Occipital lobe (tissue), 2 donors: ENCODE measurements around the gene MPRIP. TPM values are rescaled to one million over a fixed set of nuclear protein-coding genes. Genes with fewer than 3 reads are reported as not detected.
A peak's percentile ranks its signal among the peaks of the same experiment; 100 is the strongest.

Source experiments
- DNase-seq: peaks from one replicate; lab custom pipeline; 2025; lab: John Stamatoyannopoulos, UW
- total RNA-seq: library from RNA; depleted of rRNA; stranded (reverse); fragments of >200 nt; gene quantifications from one replicate; pipeline ENCODE4 v1.2.3, GENCODE V29; 2014

The MPRIP gene
- total RNA-seq, 1 donor from 2014 or later, result 126 TPM

DNA sequence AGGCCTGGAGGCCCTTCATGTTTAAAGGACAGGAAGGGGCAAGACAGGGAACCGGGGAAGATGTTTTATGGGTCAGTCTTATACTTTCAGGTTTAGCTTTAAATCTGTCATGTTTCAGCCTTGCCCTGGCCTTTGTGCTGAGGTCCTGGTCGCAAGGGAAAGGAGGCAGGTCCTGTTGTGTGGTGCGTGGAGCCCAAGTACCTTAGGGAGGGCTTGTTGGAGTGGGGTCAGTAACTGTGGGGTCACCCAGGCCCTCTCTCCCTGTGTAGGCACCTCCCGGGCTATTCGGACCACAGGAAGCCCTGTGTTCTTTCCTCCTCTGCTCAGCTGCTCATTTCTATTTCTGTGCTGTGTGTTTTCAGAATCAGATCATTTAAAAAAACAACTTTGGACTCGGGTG, 42.7 kb downstream of the MPRIP start:
- no peak for DNase-seq

DNA sequence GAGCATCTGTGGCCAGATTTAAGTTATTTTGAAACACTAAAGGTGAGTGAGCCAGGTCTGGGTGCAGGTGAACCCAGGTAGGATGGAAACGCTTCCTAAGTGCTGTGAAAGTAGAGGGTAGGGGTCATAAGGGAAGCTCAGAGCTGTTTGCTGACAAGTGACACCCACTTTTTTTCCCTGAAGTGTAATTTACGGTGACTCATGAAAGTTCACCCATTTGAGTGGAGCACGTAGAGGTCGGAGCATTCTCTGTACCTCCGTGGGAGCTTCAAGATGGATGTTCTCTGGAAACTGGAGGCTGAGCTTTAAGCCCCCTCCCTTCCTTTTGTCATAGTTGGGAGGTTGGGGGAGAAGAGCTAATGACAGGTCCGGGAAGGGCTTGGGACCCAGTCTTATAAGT, 44.3 kb downstream of the MPRIP start:
- DNase-seq, result no peak

DNA sequence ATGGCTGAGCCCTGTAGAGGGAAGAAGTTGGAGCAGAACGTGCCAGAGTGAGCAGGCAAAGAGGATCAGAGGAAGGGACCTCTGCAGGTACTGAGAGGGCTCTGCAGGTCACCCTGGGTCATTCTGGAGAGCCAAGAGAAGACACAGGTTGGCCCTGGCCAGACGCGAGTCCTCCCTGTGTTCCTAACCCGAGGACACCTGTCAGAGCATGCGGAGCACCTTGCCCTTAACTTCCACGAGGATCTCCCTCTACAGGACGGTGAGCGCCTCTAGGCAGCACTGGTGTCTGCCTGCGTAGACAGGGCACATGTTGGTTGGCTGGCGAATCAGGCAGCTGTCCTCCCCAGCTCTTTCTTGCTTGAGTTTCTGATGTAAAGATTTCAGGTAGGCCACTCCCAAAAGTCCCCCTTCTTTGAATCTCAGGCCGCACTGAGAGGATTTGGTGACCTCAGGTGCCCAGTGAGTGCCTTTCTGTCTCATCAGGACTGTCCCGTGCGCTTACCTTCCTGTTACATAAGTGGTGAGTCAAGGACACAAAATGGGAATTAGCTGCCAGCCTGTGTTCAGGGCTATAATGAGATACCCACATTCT, 45.3 kb downstream of the MPRIP start:
- peak; percentile 31 for DNase-seq

DNA sequence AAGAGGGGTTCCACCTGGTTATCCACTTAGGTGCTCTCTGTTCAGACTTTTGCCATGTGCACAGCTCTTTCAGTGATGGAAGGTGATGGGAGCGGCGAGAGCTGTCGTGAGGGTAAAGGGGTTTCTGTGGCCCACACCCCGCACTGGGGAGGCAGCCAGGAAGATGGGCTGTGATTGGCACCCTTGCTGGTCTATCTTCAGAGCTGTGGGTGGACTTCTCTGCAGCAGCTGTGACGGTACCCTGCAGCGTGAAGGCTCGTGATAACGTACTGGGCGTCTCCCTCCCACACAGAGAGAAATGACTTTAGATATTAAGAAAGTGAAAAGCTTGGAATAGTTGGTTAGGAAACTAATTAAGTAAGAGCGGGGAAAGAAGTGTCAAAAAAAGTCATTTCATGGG, 45.8 kb downstream of the MPRIP start:
- no peak for DNase-seq

DNA sequence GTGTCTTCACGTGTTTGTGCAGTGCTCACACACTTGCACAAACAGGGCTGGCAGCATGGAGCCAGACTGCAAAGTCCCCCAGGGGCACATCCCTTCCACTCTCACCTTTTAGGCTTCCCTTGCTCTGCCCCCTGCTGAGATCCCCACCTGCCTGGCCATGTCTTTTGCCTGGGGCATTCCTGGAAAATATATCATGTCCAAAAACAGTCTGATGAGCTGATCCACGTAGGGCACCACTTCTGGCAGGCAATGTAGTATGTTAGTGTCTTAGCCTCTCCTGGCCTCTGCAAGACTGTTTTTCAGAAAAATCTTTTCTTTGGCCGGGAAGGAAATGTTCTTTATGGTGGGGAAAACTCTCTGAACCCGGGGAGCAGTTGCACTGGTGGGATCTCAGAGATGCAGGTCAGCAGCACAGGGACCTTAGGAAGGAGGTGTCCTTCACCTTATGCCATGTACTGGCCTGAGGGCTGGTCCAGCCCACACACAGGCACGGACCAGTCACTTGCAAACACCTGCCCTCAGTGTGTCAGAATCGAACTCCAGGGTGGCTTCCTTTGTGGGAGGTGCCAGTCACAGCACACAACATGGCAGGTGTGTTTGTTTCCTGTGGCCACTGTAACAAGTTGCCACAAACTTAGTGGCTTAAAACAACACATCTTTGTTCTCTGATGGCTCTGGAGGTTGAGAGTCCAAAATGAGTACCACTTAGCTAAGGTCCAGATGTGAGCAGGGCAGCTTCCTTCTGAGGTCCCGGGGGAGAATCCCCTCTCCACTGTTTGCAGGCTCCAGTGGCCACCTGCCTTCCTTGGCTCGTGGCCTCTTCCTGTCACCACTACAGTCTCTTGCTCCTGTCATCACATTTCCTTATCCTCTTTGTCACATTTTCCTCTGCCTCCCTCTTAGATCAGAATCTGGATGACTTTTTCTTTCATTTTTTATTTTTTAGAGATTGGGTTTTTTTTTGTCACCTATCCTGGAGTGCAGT, 46.6 kb downstream of the MPRIP start:
- DNase-seq, result no peak

DNA sequence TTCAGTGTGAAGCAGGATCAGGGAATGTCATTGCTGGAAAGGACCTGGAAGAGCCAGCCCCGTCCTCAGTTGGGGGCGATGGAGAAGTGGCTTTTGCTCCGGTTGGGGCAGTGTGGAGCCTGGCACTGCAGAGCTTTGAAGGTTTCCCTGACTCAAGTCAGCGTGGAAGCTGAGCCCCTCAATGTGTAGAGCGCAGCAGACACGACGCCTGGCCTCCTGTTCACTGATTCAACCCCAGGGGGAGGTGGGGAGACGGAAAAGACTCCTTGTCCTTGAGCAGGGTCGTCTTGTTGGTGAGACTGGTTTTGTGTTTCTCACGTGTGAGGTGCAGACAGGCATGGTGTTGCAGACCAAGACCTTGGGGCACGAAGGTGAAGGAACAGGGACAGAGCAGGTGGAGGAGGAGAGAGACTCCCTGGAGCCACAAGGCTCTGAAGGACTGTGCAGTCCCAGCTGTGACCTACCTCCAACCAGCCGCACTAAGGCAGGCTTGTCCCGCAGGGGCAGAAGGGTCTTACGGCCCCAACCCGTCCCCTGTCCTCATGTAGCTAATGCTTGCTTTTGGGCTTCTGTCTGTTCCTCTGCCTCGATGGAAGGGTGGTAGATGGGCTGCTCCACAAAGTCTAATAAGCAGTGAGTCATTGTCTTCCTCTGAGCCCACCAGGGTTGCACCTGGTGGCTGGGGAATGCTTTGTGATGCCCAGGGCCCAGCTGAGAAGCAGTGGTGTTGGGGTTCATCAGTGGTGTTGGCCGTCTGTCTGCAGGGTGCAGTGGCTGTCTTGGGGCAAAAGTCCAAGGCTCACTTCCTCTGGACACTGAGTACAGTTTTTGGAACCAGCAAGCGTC, 47.8 kb downstream of the MPRIP start:
- DNase-seq, result no peak

DNA sequence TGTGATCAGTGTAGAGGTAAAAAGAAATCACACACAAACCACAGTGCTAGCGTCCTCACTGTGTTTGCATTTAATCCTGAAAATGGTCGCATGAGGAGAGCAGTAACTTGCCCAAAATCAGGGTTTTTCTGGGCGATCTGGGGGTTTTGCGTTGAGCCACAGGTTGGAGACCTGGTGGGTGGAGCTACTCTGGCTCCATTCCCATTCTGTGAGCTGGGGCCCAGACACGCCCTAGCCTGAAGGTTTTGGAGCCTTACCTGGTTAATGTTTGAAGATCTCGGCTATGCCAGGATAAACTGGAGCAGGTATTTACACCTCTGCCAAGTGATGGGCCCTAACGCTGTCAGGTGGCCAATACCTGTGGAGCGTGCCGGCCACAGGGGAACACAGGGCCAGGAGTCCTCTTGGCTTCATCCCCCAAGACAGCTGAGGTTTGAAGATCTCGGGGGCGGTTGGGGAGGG, 48.4 kb downstream of the MPRIP start:
- DNase-seq, result no peak

DNA sequence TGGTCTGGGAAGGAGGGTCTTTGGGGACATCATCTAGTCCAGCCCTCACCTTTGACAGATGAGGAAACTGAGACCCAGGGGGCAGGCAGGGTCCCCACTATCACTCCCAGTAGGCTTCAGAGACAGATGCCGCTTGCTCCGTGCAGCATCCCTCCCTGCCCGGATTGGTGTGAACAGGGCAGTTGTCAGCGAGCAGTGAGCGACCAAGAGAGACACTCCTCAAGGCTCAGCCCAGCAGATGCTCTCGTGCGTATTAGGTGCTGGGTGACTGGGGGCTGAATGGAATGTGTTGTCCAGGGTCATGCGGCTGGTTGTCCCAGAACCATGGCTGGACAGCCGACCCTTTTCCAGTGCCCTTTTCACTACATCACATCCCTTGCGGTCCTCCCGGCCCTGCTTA, 49.0 kb downstream of the MPRIP start:
- no peak for DNase-seq

DNA sequence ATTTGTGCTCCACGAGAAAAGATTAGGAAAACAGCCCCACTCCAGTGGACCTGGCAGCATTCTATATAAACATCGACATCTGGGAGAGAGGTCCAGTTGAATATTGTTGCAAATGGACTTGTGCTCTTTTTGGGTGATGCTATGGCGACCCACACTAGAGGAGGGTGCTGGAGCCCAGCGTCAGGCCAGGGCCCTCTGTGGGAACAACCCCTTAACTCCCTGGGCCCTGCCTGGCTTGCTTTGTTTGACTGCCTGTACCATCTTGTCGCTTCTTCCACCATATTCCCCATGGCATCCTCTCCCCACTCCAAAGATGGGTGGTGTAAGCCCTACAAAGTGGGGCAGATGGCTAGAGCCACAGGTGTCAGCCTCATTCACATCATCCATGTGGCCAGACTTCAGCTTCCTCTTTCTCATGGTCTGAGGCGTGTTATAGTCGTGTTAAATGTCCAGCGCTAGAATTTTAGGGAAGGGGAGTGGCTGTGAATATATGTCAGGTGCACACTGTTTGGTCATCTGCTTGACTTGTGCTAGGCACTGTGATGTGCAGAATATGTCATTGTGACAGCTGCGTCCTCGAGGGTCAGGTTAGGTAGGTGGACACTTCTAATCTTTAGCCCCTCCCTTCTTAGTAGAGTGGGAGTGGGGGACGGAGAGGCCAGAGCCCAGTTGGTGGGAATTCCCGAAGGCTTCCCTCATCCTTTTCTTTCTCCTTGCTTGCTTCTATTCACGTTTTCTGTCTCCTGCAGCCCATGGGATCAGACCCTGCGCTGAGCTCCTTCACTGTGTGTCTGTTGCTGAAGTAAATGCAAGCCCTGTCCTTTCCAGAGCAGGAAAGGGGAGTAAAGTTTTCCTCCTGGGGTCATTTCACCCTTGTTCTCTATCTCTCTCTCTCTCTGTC, 49.8 kb downstream of the MPRIP start:
- no peak for DNase-seq

DNA sequence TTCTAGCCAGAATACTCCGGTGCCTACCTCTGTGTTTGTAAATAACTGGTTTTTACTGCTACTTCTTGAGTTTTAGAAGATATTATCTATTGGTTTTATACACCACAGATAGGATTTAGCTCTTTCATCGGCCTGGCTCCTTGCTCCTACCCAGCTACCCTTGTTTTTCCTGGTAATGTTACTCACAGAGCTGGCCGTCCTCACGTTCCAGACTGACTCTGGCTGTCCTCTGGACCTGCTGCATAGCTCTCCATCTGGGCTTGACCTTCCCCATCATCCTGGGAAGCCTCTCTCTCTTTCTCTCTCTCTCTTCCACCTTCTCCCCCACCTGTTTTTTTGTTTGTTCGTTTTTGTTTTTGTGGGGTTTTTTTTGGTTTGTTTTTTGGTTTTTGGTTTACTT, 51.5 kb downstream of the MPRIP start:
- no peak for DNase-seq

DNA sequence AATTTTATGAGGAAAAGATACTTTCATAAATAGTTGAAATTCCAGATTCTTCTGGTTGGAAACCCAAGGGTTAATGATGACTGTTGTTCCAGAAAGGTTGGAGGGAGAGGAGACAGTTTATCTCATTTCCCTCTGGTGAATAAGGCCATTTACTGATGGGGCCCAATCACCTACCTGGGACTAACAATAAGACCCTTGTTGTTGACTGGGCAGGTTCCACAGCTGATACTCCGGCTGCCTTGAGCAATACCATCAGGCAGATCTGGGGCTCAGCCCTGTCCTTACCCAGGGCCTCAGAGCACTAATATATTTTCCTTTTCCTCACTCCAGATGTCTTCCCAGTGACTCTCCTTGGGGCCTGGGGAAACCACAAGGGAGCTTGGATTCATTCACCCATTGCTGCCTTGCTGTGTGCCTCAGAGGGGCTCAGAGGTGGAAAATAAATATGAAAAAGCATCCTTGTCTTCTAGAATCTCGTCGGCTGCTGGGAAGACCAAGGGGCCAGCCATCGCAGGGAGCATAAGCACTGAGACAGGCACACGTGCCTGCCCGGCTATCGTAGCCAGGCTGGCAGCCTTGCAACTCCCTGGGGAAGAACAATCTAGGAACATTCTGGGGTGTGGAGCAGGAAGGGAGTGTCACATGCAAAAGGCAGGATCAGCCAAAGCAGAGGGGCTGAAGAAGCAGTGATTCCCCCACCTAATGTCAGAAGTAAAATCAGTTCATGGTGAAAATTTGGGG, 54.4 kb downstream of the MPRIP start:
- DNase-seq, result no peak

DNA sequence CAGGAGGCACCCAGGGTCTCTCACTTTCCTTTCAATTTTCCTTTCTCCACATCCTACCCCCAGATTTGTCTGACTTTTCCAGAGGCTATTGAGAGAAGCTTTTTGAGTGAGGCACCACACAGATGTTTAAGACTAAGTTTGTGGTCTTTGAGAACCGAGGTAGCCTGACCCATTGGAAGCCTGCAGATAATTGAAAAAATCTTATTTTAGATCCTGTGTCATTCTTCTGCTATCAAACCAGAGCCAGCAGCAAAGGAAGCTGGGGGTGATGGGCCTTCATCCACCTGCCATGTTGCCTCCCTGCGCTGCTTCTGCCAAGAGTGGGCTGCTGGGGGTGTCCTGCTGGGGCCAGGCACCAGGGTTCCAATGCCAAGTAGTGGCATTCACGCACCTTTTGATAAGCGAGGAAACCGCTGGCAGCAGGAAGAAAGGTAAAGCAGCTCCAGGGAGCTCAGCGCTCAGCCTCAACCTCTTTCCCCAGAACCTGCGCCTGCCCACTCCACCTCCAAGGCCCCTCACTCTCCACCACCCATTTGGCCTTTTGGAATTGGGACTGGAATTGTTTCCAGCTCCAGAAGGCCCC, 55.6 kb downstream of the MPRIP start:
- no peak for DNase-seq

DNA sequence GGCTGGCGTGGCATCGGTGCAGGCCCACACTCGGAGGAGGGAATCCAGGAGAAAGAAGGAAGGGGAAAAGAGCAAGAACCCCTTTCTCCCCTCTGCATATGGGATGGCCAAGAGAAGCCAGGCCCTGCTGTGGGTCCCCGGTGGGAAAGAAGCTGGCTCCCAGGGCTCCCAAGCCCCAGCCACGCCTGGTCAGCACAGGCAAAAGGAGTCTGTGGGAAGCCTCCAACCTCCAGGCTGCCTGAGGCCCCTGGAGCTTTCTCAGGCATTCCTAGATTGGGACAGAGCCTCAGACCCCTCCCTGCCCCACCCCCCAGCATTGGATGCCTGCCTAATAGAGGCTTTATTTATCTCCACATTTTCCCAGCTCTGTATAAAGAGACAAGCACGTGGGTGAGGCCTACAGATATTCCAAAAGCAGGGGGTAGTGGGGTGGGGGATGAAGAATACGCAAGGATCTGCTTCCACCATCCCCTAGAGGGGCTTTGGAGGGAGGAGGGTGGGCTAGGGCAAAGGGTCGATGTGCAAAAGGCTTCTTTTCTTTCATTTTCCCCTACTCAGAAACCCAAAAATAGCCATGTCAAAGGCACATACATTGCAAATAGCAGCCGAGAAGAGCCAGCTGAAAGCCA, 56.4 kb downstream of the MPRIP start:
- no peak for DNase-seq

DNA sequence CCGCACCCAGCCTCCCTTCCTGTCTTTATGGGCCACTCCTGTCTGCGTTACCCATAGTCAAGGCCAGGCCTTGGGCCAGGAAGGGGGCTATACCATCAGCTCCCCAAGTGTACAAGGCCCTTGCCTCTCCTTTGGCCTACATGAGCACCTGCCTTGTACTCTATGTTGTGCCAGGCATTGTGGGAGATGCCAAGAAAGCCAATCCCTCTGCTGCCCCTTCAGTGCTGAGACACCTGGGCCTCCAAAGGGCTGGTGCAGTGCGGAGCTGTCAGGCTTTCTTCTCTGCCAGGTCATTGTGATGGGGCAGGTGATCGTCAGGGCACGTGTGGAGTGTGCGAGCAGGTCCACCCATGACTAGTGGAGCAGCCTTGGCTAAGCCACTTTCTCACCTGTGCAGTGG, 59.9 kb downstream of the MPRIP start:
- no peak for DNase-seq

DNA sequence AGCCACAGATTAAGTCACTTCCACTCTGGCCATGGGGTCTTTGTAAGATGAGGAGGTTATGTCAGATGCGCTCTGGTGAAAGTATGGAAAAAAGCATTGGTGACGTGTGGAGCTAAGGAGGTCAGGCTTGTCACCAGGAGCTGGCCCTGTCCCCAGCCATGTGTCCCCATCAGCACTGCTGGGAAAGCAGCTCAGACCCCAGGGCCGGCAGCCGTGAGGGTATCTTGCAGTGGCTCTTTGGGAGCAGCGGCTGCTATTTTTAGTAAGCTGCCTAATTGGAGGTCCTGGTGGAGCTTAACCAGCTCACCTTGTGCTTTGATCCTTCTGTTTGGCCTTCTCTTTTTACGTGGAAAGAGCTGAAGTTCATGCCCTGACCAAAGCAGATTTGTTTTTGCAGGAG, 60.9 kb downstream of the MPRIP start:
- DNase-seq, result no peak

DNA sequence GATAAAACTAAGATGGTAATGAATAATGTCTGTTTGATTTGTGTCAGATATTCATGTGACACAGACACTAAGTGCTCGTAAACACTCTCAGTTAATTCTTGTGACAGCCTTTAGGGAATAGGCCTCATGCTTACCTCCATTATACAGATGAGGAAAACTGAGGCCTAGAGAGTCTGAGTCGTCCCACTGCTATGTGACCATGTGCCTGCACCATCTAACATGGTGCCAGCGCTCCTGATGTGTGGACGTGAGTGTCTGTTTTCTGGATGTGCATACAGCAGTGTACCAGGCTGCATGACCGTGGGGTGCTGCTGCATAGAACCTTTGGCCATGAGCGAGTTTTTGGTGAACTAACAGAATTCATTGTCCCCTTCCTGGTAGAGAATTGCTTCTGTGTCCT, 61.8 kb downstream of the MPRIP start:
- no peak for DNase-seq

DNA sequence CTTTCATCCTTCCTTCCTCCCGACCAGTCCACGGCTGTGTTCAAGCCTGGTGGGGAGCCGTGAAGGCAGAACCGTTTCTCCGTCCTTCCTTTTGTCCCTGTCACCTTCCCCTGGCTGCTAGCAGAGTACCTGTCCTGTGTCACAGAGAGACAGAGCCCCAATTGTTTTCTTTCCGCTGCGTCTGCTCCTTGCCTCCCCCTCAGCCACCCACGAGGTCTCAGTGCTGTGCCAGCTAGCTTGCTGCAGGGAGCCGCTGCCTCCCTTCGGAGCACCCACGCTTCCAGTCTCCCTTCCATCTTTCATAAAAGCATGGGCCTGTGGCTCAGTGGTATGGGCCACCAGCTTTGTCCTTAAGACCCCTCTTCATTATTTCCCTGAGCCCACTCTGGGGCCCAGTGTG, 62.2 kb downstream of the MPRIP start:
- DNase-seq, result peak; percentile 61

DNA sequence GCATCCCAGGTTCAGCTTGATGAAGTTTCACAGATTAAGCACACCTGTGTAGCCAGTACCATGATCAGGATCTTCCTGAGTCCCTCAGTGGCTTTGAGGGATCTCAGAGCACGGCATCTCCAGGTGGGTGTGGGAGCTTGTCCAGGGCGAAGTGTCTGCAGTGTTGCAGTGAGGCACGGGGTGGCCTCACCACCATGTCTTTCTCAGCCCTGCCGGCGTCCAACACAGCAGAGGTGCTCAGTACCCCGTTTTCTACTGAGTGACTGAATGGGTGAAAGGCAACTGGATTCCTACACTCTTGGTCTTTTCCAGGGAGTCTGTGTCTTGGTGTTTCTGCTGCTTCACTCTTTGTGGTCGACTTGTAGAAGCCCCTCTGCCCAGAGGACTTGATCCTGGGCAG, 63.7 kb downstream of the MPRIP start:
- no peak for DNase-seq

DNA sequence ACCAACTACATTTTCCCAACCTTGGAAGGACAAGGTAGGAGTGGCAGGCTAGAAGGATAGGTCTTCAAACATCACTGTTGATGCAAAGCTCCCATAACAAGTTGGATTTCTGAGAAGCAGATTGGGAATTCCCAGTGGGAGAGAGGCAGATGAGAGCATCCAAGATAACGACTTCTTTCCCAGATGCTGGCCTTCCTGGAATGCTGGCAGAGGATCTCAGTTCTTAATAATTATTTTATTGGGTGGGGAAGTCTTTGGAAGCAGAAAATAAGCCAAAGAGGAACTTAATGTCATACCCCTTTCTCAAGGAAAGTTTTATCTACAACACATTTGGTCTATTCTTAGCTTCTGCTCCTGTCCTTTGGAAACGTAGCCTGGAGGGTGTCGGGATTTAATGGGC, 64.5 kb downstream of the MPRIP start:
- DNase-seq, result no peak
